Amygdala (tissue), 56 donors: ENCODE data around the gene MYT1.
"Not testable (repeated sequence)": the region's sequence is repeated elsewhere in the genome, so short reads cannot be mapped to it uniquely, and the experiment has no call there.

Experiments
- DNase-seq, 56 donors: peaks; one replicate each; lab custom pipeline; 2025; lab: John Stamatoyannopoulos, UW

MYT1 gene

DNA sequence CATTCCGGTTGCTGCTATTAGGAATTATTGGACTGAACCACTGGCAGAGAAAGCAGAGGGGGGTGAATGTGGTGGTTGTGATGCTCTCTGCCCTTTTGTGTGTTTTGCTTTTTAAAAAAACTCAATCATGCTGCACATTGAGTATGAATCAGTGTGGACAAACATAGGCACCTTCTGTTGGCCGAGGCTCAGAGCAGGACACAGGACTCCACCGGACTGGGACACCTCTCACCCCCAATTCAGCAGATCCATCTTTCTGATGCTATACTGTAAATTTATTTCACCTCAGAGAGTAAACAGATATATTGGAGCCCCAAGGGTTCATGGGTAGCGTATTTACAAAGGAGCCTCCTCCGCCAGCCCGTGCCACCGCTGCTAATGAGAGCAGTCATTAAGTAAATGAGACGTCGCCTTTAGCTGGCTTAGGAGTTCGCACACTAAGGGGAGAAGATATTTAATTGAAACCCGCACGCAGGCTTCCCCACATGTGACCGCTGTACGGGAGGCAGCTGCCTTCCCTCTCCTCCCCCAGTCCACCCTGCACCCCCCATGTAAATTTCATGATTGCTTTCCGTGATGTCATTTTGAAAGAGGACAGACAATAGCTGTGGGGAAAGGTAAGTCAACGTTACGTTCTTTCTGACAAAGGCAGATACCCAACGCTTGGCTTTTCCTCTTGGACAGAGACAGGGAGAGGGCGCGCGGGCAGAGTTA is at the start of gene MYT1:
MYT1 (plus strand) TSS at position 330 of the 714 bp plus-strand sequence. CDS start 34,410 bp downstream, outside the sequence.
- peak in 5 of 56 donors; percentile 16 to 53 (median 20) for DNase-seq

DNA sequence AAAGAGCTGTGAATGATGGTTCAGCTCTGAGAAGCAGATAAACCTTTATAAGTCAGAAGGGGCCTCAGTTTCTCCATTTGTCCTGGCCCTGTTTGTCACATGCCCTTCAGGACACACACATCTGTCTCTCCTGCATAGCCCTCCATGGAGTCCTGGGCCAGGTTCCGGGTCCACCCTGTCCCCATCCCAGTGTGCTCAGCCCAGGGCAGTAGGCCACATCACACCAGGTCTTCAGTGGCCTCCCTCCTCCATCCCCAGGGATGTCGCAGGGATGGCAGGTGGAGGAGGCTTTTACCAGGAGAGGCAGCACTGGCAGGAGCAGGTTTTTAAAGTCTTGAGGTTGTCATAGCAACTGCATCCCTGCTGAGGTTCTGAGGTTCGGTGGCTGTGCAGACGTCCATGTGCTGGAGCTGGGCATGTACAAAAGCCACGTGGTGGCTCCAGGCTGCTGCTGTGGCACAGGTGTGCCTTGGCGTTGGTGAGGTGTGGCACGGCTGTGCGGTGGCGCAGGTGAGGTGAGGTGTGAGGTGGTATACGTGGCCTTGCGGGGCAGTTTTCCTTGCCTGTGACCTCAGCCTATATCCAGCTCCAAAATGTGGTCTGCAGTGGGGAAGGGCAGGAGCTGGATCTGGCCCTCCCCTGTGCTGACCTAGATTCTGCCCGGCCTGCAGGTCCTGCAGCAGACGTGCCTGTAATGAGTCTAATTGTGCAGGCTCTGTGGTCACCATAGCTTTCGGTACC is 48.9 kb upstream of the MYT1 start:
- DNase-seq: peak in 6 of 56 donors; percentile 19 to 43 (median 29)

DNA sequence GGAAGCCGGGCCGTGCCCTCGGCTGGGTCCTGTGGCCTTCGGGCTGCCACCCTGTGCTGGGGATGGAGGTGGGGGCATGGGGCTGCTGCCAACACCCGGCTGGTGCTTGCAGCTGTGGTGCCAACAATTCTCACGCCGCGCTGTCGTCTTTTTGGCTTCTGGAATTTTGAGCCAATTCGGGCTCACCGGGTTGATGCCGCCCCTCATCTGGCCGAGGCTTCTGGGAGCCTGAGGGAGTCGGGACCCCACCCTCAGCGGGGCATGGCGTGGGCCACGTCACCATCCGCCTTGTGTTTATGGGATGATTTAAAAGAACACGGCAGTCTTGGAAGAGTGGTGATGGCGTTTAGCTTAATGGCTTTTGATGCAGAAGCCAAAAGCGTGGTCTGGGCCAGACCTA is 48.2 kb upstream of the MYT1 start:
- DNase-seq: no peak

DNA sequence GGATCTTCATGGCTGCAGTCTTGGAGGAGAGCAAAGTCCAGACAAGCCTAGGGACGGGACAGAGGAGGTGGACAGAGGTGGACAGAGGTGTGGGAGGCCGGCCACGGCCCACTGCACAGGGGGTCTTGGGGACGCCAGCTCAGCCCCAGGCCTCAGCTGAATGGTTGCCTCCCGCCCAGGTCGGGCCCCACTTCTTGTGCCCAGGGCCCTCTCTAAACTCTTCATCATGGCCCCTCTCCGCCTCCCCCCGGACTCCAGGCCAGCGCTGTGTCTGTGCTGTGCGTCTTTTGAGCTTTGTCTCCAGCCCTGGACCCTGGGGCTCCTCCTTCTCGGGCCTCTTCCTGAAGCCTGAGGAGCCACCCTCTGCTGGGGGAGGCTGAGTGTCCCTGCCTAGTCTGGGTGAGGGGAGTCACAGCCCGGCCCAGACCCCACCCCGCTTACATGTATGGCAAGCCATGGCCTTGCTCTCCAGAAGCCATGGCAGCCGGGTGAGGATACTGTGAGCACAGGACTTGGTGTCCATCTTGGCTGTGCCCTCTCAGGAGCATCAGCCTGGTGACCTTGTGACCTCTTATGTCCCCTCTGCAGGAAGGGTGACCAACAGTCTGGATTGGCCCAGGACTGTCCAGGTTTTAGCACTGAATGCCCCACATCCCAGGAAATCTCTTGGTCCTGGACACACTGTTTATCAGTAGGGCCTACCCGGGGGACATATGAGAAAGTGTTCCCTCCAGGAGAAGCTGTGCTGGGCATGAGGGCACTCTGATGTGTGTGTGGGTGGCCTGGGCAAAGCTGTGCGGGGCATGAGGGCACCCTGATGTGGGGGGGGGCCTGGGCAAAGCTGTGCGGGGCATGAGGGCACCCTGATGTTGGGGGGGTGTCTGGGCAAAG is 47.5 kb upstream of the MYT1 start:
- DNase-seq: no peak

DNA sequence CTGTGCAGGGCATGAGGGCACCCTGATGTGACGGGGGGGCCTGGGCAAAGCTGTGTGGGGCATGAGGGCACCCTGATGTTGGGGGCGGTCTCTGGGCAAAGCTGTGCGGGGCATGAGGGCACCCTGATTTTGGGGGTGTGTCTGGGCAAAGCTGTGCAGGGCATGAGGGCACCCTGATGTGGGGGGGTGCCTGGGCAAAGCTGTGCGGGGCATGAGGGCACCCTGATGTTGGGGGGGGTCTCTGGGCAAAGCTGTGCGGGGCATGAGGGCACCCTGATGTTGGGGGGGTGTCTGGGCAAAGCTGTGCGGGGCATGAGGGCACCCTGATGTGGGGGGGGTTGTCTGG is 46.8 kb upstream of the MYT1 start:
- DNase-seq: not testable (repeated sequence)

DNA sequence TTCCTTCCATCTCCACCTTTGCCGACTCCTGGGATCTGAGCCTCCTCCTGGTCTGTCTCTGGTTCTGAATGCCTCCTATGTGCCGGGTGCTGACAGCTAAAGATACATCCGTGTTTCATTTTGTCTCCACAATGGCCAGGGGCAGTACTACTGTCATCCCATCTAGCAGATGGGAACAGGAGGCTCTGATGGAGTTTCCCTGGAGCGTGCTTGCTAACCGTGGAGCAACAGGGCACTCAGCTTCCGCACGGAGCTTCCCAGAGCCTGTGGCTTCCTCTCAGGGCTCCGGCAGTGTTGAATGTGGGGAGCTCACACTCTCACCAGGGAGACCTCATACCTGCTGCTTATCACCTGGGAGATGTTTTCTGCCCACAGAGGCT is 45.0 kb upstream of the MYT1 start:
- no peak for DNase-seq

DNA sequence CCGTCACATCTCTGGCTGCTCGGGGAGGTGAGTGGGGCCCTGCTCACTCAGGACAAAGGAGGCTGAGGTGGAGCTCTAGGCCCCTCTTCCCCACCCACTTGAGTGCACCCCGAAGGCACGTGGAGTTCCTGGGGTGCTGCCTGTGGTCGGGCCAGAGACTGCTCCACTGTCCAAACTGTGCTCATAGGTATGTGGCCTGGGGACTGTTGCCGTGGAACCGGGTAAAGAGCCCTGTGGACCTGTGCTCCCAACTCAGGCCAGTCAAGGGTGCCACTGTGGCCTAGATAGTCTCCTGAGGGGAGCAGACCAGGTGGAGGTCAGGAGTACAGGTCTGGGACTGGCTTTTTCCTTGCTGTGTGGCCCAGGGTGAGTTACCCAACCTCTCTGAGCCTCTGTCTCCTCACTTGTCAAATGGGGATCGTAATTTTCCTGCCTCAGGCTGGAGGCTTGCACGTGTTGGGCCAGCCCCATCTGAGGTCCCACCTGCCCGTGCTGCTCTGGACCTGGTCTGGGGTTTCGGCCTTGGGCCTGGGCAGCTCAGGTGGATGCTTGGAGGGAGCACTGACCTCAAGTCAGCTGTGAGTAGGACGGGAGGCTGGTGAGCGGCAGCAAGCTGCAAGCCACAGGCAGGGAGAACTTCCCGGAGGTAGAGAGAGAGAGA is 44.4 kb upstream of the MYT1 start:
- DNase-seq: no peak

DNA sequence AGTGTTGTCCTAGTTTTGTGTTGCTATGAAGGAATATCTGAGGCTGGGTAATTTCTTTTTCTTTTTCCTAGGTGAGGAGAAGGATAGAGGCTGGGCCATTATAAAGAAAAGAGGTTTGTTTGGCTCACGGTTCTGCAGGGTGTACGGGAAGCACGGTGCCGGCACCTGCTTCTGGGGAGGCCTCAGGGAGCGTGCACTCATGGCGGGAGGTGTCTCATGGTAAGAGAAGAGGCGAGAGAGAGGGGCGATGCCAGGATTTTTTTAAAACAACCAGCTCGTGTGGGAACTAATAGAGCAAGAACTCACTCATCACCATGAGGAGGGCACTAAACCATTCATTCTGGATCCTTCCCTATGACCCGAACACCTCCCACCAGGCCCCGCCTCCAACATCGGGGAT is 42.7 kb upstream of the MYT1 start:
- DNase-seq: no peak

DNA sequence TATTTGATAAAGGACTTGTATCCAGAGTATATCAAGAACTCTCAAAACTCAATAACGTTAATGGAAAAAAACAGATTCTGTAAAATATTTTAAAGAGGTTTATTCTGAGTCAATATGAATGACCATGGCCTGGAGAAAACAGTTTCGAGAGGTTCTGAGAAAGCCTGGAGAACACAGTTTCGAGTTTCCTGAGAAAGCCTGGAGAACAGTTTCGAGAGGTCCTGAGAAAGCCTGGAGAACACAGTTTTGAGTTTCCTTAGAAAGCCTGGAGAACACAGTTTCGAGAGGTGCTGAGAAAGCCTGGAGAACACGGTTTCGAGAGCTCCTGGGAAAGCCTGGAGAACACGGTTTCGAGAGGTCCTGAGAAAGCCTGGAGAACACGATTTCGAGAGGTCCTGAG is 41.3 kb upstream of the MYT1 start:
- not testable (repeated sequence) for DNase-seq

DNA sequence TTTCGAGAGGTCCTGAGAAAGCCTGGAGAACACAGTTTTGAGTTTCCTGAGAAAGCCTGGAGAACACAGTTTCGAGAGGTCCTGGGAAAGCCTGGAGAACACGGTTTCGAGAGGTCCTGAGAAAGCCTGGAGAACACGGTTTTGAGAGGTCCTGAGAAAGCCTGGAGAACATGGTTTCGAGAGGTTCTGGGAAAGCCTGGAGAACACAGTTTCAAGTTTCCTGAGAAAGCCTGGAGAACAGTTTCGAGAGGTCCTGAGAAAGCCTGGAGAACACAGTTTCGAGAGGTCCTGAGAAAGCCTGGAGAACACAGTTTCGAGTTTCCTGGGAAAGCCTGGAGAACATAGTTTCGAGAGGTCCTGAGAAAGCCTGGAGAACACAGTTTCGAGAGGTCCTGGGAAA is 40.7 kb upstream of the MYT1 start:
- not testable (repeated sequence) for DNase-seq

DNA sequence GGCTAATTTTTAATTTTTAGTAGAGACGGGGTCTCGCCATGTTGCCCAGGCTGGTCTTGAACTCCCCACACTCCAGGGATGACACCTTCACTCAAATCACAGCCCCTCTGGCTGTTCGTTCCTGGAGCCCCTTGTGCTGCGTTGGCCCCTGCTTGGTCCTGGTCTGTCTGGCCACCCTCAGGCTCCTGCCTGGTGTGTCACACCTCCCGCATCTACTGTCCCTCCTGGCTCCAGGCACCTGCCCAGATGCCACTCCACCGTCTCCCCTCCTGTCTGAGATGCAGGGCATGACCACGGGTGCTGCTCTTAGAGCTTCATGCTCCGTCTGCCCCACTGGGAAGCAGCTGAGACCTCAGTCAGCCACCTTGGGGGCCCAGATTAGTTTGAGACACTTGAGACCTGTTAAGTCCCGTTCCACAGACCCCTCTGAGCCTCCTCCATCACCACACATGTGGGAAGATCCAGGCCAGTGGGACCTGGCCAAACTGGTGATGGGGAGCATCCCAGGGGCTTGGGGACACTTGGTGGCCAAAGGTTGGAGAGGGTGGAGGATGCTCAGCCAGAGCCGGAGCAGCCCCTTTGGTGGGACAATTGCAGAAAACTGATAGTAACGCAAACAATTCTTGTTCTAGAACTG is 35.0 kb upstream of the MYT1 start:
- DNase-seq: no peak

DNA sequence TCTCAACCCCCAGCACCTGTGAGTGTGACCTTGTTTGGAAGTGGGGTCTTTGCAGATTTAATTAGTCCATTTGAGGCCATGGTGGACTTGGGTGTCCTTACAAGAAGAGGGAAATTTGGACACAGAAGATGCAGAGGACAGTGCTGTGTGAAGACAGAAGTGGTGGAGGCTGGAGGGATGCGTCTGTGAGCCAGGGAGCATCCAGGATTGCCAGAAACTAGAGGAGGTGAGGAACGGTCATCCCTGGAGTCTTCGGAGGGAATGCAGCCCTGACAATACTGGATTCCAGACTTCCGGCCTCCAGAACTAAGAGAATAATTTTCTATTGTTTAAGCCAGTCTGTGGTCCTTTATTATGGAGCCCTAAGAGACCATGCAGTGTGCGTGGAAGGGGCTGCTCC is 34.0 kb upstream of the MYT1 start:
- no peak for DNase-seq

DNA sequence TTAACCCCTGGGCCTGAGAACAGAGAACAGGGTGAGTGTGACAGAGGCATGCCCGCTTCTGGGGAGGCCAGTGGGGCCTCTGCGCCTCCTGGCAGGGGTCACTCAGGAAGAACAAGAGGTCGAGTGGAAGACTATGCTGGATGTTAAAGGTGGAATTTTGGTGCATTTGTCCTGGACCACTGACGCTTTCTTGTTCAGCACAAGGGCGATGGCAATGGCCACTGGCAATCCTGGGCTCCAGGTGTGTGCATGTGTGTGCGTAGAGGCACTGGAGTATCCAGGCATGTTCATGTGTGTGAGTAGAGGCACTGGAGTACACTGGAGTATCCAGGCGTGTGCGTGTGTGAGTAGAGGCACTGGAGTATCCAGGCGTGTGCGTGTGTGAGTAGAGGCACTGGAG is 33.4 kb upstream of the MYT1 start:
- no peak for DNase-seq

DNA sequence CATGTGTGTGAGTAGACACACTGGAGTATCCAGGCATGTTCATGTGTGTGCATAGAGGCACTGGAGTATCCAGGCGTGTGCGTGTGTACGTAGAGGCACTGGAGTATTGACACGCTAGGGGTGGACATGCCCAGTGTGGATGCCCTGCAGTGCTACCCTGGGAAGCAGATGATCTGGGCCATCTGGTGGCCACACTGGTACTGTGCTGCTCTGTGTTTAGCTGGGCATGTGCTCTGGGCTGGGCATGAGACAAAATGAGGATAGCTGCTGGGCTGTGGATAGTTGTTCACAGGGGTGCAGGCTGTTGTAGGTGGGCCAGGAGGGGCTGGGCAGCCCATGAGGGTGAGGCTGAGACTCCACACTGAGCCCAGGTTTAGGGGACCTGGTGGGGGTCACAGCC is 32.8 kb upstream of the MYT1 start:
- DNase-seq: no peak

DNA sequence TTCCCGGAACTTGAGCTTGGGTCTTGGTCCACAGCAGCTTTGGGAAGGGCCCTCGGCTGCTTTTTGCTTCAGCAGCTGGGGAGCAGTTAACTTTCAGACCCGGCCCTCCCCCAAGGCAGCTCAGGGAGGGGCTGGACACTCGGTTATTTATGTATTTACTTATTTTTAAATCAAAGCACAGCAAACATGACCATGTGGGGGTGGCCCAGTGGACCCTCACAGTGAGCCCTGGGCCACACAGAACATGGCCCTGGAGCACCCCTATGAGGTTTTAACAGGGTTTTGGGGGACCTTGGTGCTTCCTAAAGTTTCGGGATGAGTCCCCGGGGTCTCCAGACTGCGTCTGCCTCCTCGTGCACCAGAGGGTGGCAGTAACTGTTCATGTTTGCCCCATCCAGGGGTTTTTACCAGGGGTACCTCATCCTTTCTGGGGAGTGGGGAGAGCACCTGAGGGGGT is 30.3 kb upstream of the MYT1 start:
- DNase-seq: no peak

DNA sequence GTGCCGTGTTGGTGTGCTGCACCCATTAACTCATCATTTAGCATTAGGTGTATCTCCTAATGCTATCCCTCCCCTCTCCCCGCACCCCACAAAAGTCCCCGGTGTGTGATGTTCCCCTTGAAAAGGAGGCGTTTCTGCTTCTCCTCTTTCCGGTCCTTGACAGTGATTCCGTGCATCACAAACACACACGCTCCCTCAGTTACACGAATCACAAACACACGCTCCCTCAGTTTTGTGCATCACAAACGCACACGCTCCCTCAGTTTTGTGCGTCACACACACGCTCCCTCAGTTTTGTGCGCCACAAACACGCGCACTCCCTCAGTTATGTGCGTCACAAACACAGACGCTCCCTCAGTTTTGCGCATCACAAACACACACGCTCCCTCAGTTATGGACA is 29.5 kb upstream of the MYT1 start:
- not testable (repeated sequence) for DNase-seq

DNA sequence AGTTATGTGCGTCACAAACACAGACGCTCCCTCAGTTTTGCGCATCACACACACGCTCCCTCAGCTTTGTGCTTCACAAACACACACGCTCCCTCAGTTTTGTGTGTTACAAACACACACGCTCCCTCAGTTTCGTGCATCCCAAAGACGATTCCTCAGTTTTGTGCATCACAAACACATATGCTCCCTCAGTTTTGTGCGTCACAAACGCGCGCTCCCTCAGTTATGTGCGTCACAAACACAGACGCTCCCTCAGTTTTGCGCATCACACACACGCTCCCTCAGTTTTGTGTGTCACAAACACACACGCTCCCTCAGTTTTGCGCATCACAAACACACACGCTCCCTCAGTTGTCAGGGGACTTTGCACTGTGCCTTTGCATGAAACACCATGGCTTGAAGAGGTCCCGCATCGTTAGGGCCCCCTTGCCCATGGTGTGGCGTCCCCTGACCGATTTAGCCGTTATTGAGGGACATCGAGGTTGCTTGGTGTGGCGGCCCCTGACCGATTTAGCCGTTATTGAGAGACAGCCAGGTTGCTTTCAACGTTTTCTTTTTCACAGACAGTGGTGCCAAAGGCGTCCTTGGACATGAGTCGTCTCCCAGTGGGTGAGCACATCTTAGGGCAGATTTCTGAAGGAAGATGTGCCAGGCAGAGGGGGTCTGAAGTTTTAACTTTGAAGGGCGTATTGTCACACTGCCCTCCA is 28.1 kb upstream of the MYT1 start:
- no peak for DNase-seq

DNA sequence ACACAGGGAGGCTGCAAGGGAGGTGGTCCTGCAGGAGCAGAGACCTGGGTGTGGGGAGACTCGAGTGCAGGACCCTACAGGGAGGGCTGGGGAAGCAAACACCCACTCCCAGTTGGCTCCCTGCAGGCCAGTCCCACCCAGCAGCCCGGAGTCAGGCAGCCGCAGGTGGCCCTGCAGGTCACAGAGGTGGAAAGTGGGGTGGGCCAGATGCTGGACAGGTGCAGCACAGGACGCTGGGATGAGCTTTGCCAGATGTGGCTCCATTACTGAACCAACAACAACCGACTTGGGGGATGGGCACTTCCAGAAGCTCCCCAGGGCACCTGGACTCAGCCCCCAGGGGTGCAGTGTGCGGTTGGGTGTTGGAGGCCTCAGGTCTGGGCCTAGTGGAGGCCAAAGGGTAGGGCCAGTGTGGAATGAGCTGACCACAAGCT is 26.6 kb upstream of the MYT1 start:
- DNase-seq: no peak

DNA sequence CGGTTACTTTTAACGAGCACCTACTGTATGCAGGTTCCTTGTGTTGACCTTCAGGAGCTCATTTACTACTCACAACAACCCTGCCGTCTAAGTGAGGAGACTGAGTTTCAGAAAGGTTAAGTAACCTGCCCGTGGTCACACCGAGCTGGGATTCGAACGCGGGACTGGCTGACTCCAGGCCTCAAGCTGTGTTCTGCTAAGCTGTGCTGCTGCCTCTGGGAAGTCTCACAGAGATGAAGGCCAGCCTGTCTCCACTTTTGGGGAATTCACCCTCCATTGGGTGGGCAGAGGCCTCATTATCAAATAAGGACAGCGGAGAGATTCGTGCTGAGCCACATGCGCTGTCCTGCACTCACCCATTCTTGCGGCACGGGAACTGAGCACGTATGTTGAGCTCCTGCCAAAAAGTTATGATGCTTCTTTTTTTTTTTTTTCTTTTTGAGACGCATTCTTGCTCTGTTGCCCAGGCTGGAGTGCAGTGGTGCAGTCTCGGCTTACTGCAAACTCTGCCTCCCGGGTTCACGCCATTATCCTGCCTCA is 25.9 kb upstream of the MYT1 start:
- DNase-seq: no peak
